Karpas-422 (cell line): ENCODE measurements around the gene EIF5B. TPM values are rescaled to one million over a fixed set of nuclear protein-coding genes. Genes with fewer than 3 reads are reported as not detected.

Experiments
- DNase-seq: peaks from one replicate; pipeline ENCODE4 v3.0.0-alpha.2; 2015
- H2AFZ ChIP-seq: fragments of 200-600 bp; sonication (generic); 2 replicates; pipeline ENCODE4 v1.6.1; 2014; ENCODE audit warnings: antibody characterized with exemption, low read length, mixed read lengths
- H3K27ac ChIP-seq: fragments of 200-600 bp; sonication (generic); 2 replicates; pipeline ENCODE4 v1.5.1; 2014; ENCODE audit warnings: mild to moderate bottlenecking, low read length, moderate library complexity
- H3K27me3 ChIP-seq: fragments of 200-600 bp; sonication (generic); 2 replicates; pipeline ENCODE4 v1.6.1; 2014; ENCODE audit warnings: low read length, mixed read lengths
- H3K36me3 ChIP-seq: fragments of 200-600 bp; sonication (generic); 2 replicates; pipeline ENCODE4 v1.6.1; 2014; ENCODE audit warnings: low read length, mixed read lengths; ENCODE audit not compliant: insufficient read depth
- H3K4me1 ChIP-seq: fragments of 200-600 bp; sonication (generic); 2 replicates; pipeline ENCODE4 v1.6.1; 2014; ENCODE audit warnings: mild to moderate bottlenecking, low read length, mixed read lengths
- H3K4me2 ChIP-seq: fragments of 200-600 bp; sonication (generic); 2 replicates; pipeline ENCODE4 v1.6.1; 2014; ENCODE audit warnings: low read length, low read depth, mild to moderate bottlenecking; ENCODE audit not compliant: poor library complexity, severe bottlenecking
- H3K4me3 ChIP-seq: fragments of 200-600 bp; sonication (generic); 2 replicates; pipeline ENCODE4 v1.5.1; 2014; ENCODE audit warnings: mild to moderate bottlenecking, antibody characterized with exemption, low read length, mixed read lengths
- H3K79me2 ChIP-seq: fragments of 200-600 bp; sonication (generic); 2 replicates; pipeline ENCODE4 v1.6.1; 2014; ENCODE audit warnings: mild to moderate bottlenecking, low read length, mixed read lengths
- H3K9ac ChIP-seq: fragments of 200-600 bp; sonication (generic); 2 replicates; pipeline ENCODE4 v1.6.0; 2014; ENCODE audit warnings: low read length
- H3K9me2 ChIP-seq: fragments of 200-600 bp; sonication (generic), shearing (Covaris generic); replicated peaks from 2 replicates; pipeline ENCODE4 v1.6.0; 2014; ENCODE audit warnings: mild to moderate bottlenecking, low read length, moderate library complexity; ENCODE audit not compliant: insufficient read depth
- H3K9me3 ChIP-seq: fragments of 300-700, 200-600 bp; sonication (generic); 2 replicates; pipeline ENCODE4 v1.6.1; 2014; ENCODE audit warnings: low read length, mixed read lengths
- H4K20me1 ChIP-seq: fragments of 200-600 bp; sonication (generic); 2 replicates; pipeline ENCODE4 v1.6.1; 2014; ENCODE audit warnings: mild to moderate bottlenecking, antibody characterized with exemption, low read length, low read depth; ENCODE audit not compliant: insufficient read depth
- total RNA-seq: library from RNA; depleted of rRNA; stranded (reverse); fragments of >200 nt; shearing (Covaris generic); gene quantifications from 2 replicates; pipeline ENCODE4 v1.2.3, GENCODE V29; 2014; ENCODE audit warnings: low replicate concordance

Gene EIF5B
- total RNA-seq, 1 experiment from 2014 or later = 35.5 TPM

GRCh38 chr2:99421469-99421868 lies 84.3 kb downstream of the EIF5B start:
- Histone ChIP-seq H3K79me2 (peaks cover 39% of the 10 kb centered on the region), H3K4me2 (no peak overlapping the region), H3K27me3 (no peaks in the 10 kb centered on the region), H3K9me2 (no peaks in the 10 kb centered on the region), H2AFZ (no peak overlapping the region), H4K20me1 (no peaks in the 10 kb centered on the region), H3K27ac (no peak overlapping the region), H3K4me1 (no peaks in the 10 kb centered on the region), H3K36me3 (peaks cover 65% of the 10 kb centered on the region), H3K4me3 (no peak overlapping the region), H3K9me3 (no peaks in the 10 kb centered on the region), H3K9ac (no peak overlapping the region)
- DNase-seq = no peak

- Histone ChIP-seq H3K4me2 (no peak overlapping the region), H3K36me3 (peaks cover 68% of the 10 kb centered on the region), H3K79me2 (peaks cover 45% of the 10 kb centered on the region), H3K27me3 (no peaks in the 10 kb centered on the region), H3K9me3 (no peaks in the 10 kb centered on the region), H4K20me1 (no peaks in the 10 kb centered on the region), H3K9me2 (no peaks in the 10 kb centered on the region), H3K4me1 (no peaks in the 10 kb centered on the region), H3K27ac (no peak overlapping the region), H3K9ac (no peak overlapping the region), H2AFZ (no peak overlapping the region), H3K4me3 (no peak overlapping the region)
- peak; percentile 40 for DNase-seq
Measured at GRCh38 chr2:99422599-99422998, 85.4 kb downstream of the EIF5B start.

GRCh38 chr2:99424371-99424770 lies 87.2 kb downstream of the EIF5B start:
- H3K4me2 ChIP-seq = no peak overlapping the region
- DNase-seq = peak; percentile 33
- no peaks in the 10 kb centered on the region for H3K9me3 ChIP-seq
- no peaks in the 10 kb centered on the region for H3K9me2 ChIP-seq
- peaks cover 55% of the 10 kb centered on the region for H3K79me2 ChIP-seq
- H3K36me3 ChIP-seq = peaks cover 67% of the 10 kb centered on the region
- no peaks in the 10 kb centered on the region for H3K27me3 ChIP-seq
- no peak overlapping the region for H2AFZ ChIP-seq
- no peaks in the 10 kb centered on the region for H4K20me1 ChIP-seq
- no peak overlapping the region for H3K9ac ChIP-seq
- no peaks in the 10 kb centered on the region for H3K4me1 ChIP-seq
- no peak overlapping the region for H3K27ac ChIP-seq
- no peak overlapping the region for H3K4me3 ChIP-seq

- Histone ChIP-seq H3K4me1 (no peaks in the 10 kb centered on the region), H3K9me2 (no peaks in the 10 kb centered on the region), H3K4me3 (no peak overlapping the region), H3K27ac (no peak overlapping the region), H2AFZ (no peak overlapping the region), H4K20me1 (no peaks in the 10 kb centered on the region), H3K4me2 (no peak overlapping the region), H3K27me3 (no peaks in the 10 kb centered on the region), H3K79me2 (peaks cover 59% of the 10 kb centered on the region), H3K36me3 (peaks cover 67% of the 10 kb centered on the region), H3K9me3 (no peaks in the 10 kb centered on the region), H3K9ac (no peak overlapping the region)
- no peak for DNase-seq
Measured at GRCh38 chr2:99425022-99425421, 87.8 kb downstream of the EIF5B start.

- no peak overlapping the region for H2AFZ ChIP-seq
- DNase-seq = no peak
- no peaks in the 10 kb centered on the region for H3K27me3 ChIP-seq
- H3K9ac ChIP-seq = no peak overlapping the region
- no peaks in the 10 kb centered on the region for H3K9me2 ChIP-seq
- H3K4me3 ChIP-seq = no peak overlapping the region
- no peak overlapping the region for H3K27ac ChIP-seq
- H3K79me2 ChIP-seq = peaks cover 80% of the 10 kb centered on the region
- H3K9me3 ChIP-seq = no peaks in the 10 kb centered on the region
- peaks cover 5% of the 10 kb centered on the region; the same call in 1 of the 2 replicates for H3K4me1 ChIP-seq
- no peaks in the 10 kb centered on the region for H4K20me1 ChIP-seq
- H3K36me3 ChIP-seq = peaks cover 68% of the 10 kb centered on the region; the same call in 1 of the 2 replicates
- H3K4me2 ChIP-seq = no peak overlapping the region
Measured at GRCh38 chr2:99430614-99431291, 93.6 kb downstream of the EIF5B start.

GRCh38 chr2:99431587-99432275 lies 94.5 kb downstream of the EIF5B start:
- Histone ChIP-seq H3K36me3 (peaks cover 63% of the 10 kb centered on the region; the same call in 1 of the 2 replicates), H3K27ac (no peak overlapping the region), H2AFZ (no peak overlapping the region), H3K9me3 (no peaks in the 10 kb centered on the region), H3K27me3 (no peaks in the 10 kb centered on the region), H3K79me2 (peaks cover 86% of the 10 kb centered on the region), H3K4me2 (no peak overlapping the region), H3K9ac (no peak overlapping the region), H3K9me2 (no peaks in the 10 kb centered on the region), H4K20me1 (no peaks in the 10 kb centered on the region), H3K4me1 (peaks cover 5% of the 10 kb centered on the region; the same call in 1 of the 2 replicates), H3K4me3 (no peak overlapping the region)
- no peak for DNase-seq

GRCh38 chr2:99433340-99433739 lies 96.2 kb downstream of the EIF5B start:
- DNase-seq = no peak
- Histone ChIP-seq H3K4me1 (peaks cover 5% of the 10 kb centered on the region; the same call in 1 of the 2 replicates), H3K36me3 (peaks cover 59% of the 10 kb centered on the region; the same call in 1 of the 2 replicates), H3K27me3 (no peaks in the 10 kb centered on the region), H3K9me2 (no peaks in the 10 kb centered on the region), H2AFZ (no peak overlapping the region), H3K9me3 (no peaks in the 10 kb centered on the region), H3K4me3 (no peak overlapping the region), H3K9ac (no peak overlapping the region), H4K20me1 (no peaks in the 10 kb centered on the region), H3K79me2 (peaks cover 87% of the 10 kb centered on the region), H3K4me2 (no peak overlapping the region), H3K27ac (no peak overlapping the region)

GRCh38 chr2:99436874-99437273 lies 99.7 kb downstream of the EIF5B start:
- H3K79me2 ChIP-seq = peaks cover 93% of the 10 kb centered on the region
- H3K4me3 ChIP-seq = no peak overlapping the region
- H2AFZ ChIP-seq = no peak overlapping the region
- no peaks in the 10 kb centered on the region for H3K9me2 ChIP-seq
- no peaks in the 10 kb centered on the region for H4K20me1 ChIP-seq
- H3K4me1 ChIP-seq = no peaks in the 10 kb centered on the region
- no peaks in the 10 kb centered on the region for H3K9me3 ChIP-seq
- H3K9ac ChIP-seq = no peak overlapping the region
- peaks cover 46% of the 10 kb centered on the region for H3K36me3 ChIP-seq
- H3K4me2 ChIP-seq = no peak overlapping the region
- no peak overlapping the region for H3K27ac ChIP-seq
- H3K27me3 ChIP-seq = no peaks in the 10 kb centered on the region
- no peak for DNase-seq
